KOPT-K1 (cell line): ENCODE data around the gene ACP5.
"Not testable (repeated sequence)": the region's sequence is repeated elsewhere in the genome, so short reads cannot be mapped to it uniquely, and the experiment has no call there.

Experiments
- H3K27ac ChIP-seq: fragments of 200-600 bp; sonication (generic); 2 replicates; pipeline ENCODE4 v1.5.1; 2016; ENCODE audit warnings: antibody characterized with exemption, mild to moderate bottlenecking, low read depth, low read length; ENCODE audit not compliant: poor library complexity, severe bottlenecking
- H3K36me3 ChIP-seq: fragments of 200-600 bp; sonication (generic); 2 replicates; pipeline ENCODE4 v1.5.1; 2017; ENCODE audit warnings: antibody characterized with exemption, mild to moderate bottlenecking, low read length, moderate library complexity; ENCODE audit not compliant: insufficient read depth
- H3K9me3 ChIP-seq: fragments of 200-600 bp; sonication (generic); 2 replicates; pipeline ENCODE4 v1.5.1; 2017; ENCODE audit warnings: antibody characterized with exemption, low read length, mild to moderate bottlenecking; ENCODE audit not compliant: insufficient read depth, poor library complexity, severe bottlenecking

Gene ACP5

GRCh38 chr19:11577451-11578257, at the start of gene ACP5:
ACP5 (minus strand) TSS chr19:11577645; CDS start chr19:11577317, 328 bp downstream.
- Histone ChIP-seq H3K27ac (no peak within 1 kb of the TSS), H3K9me3 (no peaks in the 10 kb centered on the region), H3K36me3 (no peaks in the 10 kb centered on the region)

- Histone ChIP-seq H3K9me3 (peaks cover 3% of the 10 kb centered on the region), H3K27ac (no peak overlapping the region), H3K36me3 (peaks cover under 1% of the 10 kb centered on the region; the same call in 1 of the 2 replicates)
Measured at GRCh38 chr19:11626252-11626651, 48.8 kb upstream of the ACP5 start.

- H3K9me3 ChIP-seq: peaks cover 5% of the 10 kb centered on the region
- H3K36me3 ChIP-seq: peaks cover 22% of the 10 kb centered on the region
- H3K27ac ChIP-seq: no peak overlapping the region
Measured at GRCh38 chr19:11624069-11624463, 46.6 kb upstream of the ACP5 start.

- peaks cover 39% of the 10 kb centered on the region for H3K36me3 ChIP-seq
- peaks cover 22% of the 10 kb centered on the region for H3K9me3 ChIP-seq
- not testable (repeated sequence) for H3K27ac ChIP-seq
Measured at GRCh38 chr19:11622401-11622800, 45.0 kb upstream of the ACP5 start.

- Histone ChIP-seq H3K9me3 (peaks cover 40% of the 10 kb centered on the region), H3K36me3 (peaks cover 57% of the 10 kb centered on the region), H3K27ac (no peak overlapping the region)
Measured at GRCh38 chr19:11620553-11620952, 43.1 kb upstream of the ACP5 start.

GRCh38 chr19:11617180-11618062, 40.0 kb upstream of the ACP5 start:
- H3K9me3 ChIP-seq: peaks cover 47% of the 10 kb centered on the region
- H3K27ac ChIP-seq: no peak overlapping the region
- peaks cover 73% of the 10 kb centered on the region for H3K36me3 ChIP-seq

GRCh38 chr19:11612816-11613511, 35.5 kb upstream of the ACP5 start:
- Histone ChIP-seq H3K27ac (no peak overlapping the region), H3K9me3 (peaks cover 31% of the 10 kb centered on the region), H3K36me3 (peaks cover 40% of the 10 kb centered on the region)

GRCh38 chr19:11611730-11612129, 34.3 kb upstream of the ACP5 start:
- Histone ChIP-seq H3K36me3 (peaks cover 28% of the 10 kb centered on the region), H3K27ac (no peak overlapping the region), H3K9me3 (peaks cover 28% of the 10 kb centered on the region)

- Histone ChIP-seq H3K27ac (no peak overlapping the region), H3K9me3 (peaks cover 40% of the 10 kb centered on the region), H3K36me3 (peaks cover 32% of the 10 kb centered on the region)
Measured at GRCh38 chr19:11606484-11606883, 29.0 kb upstream of the ACP5 start.

GRCh38 chr19:11599704-11600103, 22.3 kb upstream of the ACP5 start:
- H3K36me3 ChIP-seq: peaks cover 17% of the 10 kb centered on the region; the same call in 1 of the 2 replicates
- peaks cover 11% of the 10 kb centered on the region for H3K9me3 ChIP-seq
- H3K27ac ChIP-seq: not testable (repeated sequence)

- Histone ChIP-seq H3K36me3 (peaks cover 7% of the 10 kb centered on the region; the same call in 1 of the 2 replicates), H3K27ac (no peak overlapping the region), H3K9me3 (peaks cover 2% of the 10 kb centered on the region)
Measured at GRCh38 chr19:11598746-11599145, 21.3 kb upstream of the ACP5 start.

- H3K27ac ChIP-seq: peak overlapping the region; percentile 84
- no peaks in the 10 kb centered on the region for H3K9me3 ChIP-seq
- peaks cover 6% of the 10 kb centered on the region; the same call in 1 of the 2 replicates for H3K36me3 ChIP-seq
Measured at GRCh38 chr19:11598103-11598483, 20.6 kb upstream of the ACP5 start.

- peak within 1 kb of the TSS; percentile 84 for H3K27ac ChIP-seq
- H3K9me3 ChIP-seq: no peaks in the 10 kb centered on the region
- peaks cover 6% of the 10 kb centered on the region; the same call in 1 of the 2 replicates for H3K36me3 ChIP-seq
Measured at GRCh38 chr19:11597202-11598102, 20.0 kb upstream of the ACP5 start, which contains the start of gene ZNF627. ZNF627 (plus strand) TSS chr19:11597483; CDS start chr19:11597628, 145 bp downstream.

GRCh38 chr19:11596156-11596555, 18.7 kb upstream of the ACP5 start:
- H3K9me3 ChIP-seq: no peaks in the 10 kb centered on the region
- H3K27ac ChIP-seq: no peak overlapping the region
- H3K36me3 ChIP-seq: peaks cover 6% of the 10 kb centered on the region; the same call in 1 of the 2 replicates
